ENCODE measurements around the gene KDM7A.
"Not testable (repeated sequence)": the region's sequence is repeated elsewhere in the genome, so short reads cannot be mapped to it uniquely, and the experiment has no call there.

The KDM7A gene

GRCh38 chr7:140200061-140200989 is 23.5 kb upstream of the KDM7A start:
- DNase-seq (ENCODE audit: low read depth) = no peak

- DNase-seq (ENCODE audit: low read depth) = no peak
These were observed 21.2 kb upstream of the KDM7A start for GRCh38 chr7:140197938-140198337.

- no peak for DNase-seq (ENCODE audit: low read depth)
These were observed 20.6 kb upstream of the KDM7A start for GRCh38 chr7:140197218-140197890.

GRCh38 chr7:140196361-140197217 is 19.8 kb upstream of the KDM7A start:
- no peak for DNase-seq (ENCODE audit: low read depth)

GRCh38 chr7:140195859-140196258 is 19.1 kb upstream of the KDM7A start:
- no peak for DNase-seq (ENCODE audit: low read depth)

GRCh38 chr7:140192620-140193019 is 15.8 kb upstream of the KDM7A start:
- no peak for DNase-seq (ENCODE audit: low read depth)

GRCh38 chr7:140192176-140192575 is 15.4 kb upstream of the KDM7A start:
- no peak for DNase-seq (ENCODE audit: low read depth)

GRCh38 chr7:140190588-140190987 is 13.8 kb upstream of the KDM7A start:
- no peak for DNase-seq (ENCODE audit: low read depth)

GRCh38 chr7:140189917-140190316 is 13.1 kb upstream of the KDM7A start:
- DNase-seq (ENCODE audit: low read depth) = no peak

- no peak for DNase-seq (ENCODE audit: low read depth)
These were observed 6.1 kb upstream of the KDM7A start for GRCh38 chr7:140182917-140183316.

- no peak for DNase-seq (ENCODE audit: low read depth)
These were observed 2.6 kb upstream of the KDM7A start for GRCh38 chr7:140179339-140179738.

- DNase-seq (ENCODE audit: low read depth) = no peak
These were observed 571 bp downstream of the KDM7A start for GRCh38 chr7:140176122-140176701.

- peak; percentile 62 for DNase-seq (ENCODE audit: low read depth)
These were observed 1.3 kb downstream of the KDM7A start for GRCh38 chr7:140175221-140176121.

GRCh38 chr7:140174217-140174616 is 2.6 kb downstream of the KDM7A start:
- DNase-seq (ENCODE audit: low read depth) = no peak

GRCh38 chr7:140170375-140170774 is 6.4 kb downstream of the KDM7A start:
- DNase-seq (ENCODE audit: low read depth) = no peak

GRCh38 chr7:140168816-140169215 is 8.0 kb downstream of the KDM7A start:
- DNase-seq (ENCODE audit: low read depth) = no peak

- DNase-seq (ENCODE audit: low read depth) = no peak
These were observed 11.4 kb downstream of the KDM7A start for GRCh38 chr7:140165422-140165821.

- not testable (repeated sequence) for DNase-seq (ENCODE audit: low read depth)
These were observed 14.7 kb downstream of the KDM7A start for GRCh38 chr7:140162081-140162480.

- no peak for DNase-seq (ENCODE audit: low read depth)
These were observed 15.7 kb downstream of the KDM7A start for GRCh38 chr7:140161047-140161446.

GRCh38 chr7:140160308-140160707 is 16.5 kb downstream of the KDM7A start:
- no peak for DNase-seq (ENCODE audit: low read depth)

- DNase-seq (ENCODE audit: low read depth) = no peak
These were observed 17.3 kb downstream of the KDM7A start for GRCh38 chr7:140159497-140159896.

Measured in stimulated activated CD8-positive, alpha-beta memory T cell treated with anti-CD3 and anti-CD28 coated beads, Interleukin-15, amount 100 ng/mL, for 24 hours (primary cell).